ENCODE data around the gene PTPRA. TPM values are rescaled to one million over a fixed set of nuclear protein-coding genes. Genes with fewer than 3 reads are reported as not detected.

The PTPRA gene
- total RNA-seq, 1 experiment from 2014 or later: 29.3 TPM

DNA sequence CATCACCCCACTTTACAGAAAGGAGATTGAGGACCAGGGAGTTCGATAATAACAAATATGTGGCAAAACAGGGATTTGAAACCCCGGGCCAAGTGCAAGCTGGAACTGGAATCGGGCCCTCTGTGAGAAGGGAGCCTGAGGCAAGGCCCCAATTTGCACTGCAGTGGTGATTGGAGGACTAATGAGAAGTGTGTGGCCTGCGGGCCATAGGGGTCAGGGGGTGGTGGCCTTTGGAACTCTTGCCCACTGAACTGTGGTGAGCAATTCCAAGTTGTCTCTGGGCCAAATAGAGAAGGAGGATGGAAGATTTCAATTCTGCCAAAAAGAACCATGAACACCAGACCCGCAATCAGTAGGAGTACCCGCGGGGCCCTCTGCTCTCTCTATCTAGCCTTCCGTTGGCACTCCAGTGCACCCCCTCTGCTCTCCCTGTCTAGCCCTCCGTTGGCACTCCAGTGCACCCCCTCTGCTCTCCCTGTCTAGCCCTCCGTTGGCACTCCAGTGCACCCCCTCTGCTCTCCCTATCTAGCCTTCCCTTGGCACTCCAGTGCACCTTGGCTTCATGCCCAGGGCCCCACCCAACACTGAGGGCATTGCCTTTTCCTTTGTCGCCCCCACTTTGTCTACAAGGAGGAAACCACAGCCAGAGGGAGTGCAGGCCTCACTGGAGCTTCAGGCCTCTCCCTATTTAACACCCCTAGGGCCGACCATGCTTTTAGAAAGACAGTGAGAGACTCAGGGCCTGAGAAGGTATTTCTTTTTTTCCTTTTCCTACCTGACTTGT is 6.0 kb upstream of the PTPRA start:
- Mint-ChIP-seq H3K36me3 (ENCODE audit: insufficient read depth, unreplicated experiment) (peaks cover 14% of the 10 kb centered on the region), H3K27me3 (ENCODE audit: insufficient read depth, unreplicated experiment) (no peaks in the 10 kb centered on the region), H3K27ac (ENCODE audit: low read depth, unreplicated experiment) (no peak overlapping the region), H3K4me1 (ENCODE audit: insufficient read depth, unreplicated experiment) (peaks cover 21% of the 10 kb centered on the region), H3K9me3 (ENCODE audit: unreplicated experiment) (no peaks in the 10 kb centered on the region), H3K4me3 (ENCODE audit: unreplicated experiment) (no peak overlapping the region)
- TF ChIP-seq, protein P1, sequence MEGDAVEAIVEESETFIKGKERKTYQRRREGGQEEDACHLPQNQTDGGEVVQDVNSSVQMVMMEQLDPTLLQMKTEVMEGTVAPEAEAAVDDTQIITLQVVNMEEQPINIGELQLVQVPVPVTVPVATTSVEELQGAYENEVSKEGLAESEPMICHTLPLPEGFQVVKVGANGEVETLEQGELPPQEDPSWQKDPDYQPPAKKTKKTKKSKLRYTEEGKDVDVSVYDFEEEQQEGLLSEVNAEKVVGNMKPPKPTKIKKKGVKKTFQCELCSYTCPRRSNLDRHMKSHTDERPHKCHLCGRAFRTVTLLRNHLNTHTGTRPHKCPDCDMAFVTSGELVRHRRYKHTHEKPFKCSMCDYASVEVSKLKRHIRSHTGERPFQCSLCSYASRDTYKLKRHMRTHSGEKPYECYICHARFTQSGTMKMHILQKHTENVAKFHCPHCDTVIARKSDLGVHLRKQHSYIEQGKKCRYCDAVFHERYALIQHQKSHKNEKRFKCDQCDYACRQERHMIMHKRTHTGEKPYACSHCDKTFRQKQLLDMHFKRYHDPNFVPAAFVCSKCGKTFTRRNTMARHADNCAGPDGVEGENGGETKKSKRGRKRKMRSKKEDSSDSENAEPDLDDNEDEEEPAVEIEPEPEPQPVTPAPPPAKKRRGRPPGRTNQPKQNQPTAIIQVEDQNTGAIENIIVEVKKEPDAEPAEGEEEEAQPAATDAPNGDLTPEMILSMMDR (IDR thresholded peaks at IDR 0.05; ENCODE audit: unreplicated experiment): no peak
- BruUV-seq (replicated peaks): no TSS peak
- CTCF ChIA-PET: interaction anchor here (1.1 kb wide), 1 partner anchor 16 kb away, joined by 3 read pairs; no protein-coding TSS in a partner anchor
- POLR2A ChIA-PET: interaction anchor here (0.5 to 0.6 kb wide), 2 partner anchors 137 to 355 kb away, joined by 3 to 4 read pairs; no protein-coding TSS in a partner anchor
- intact Hi-C loops (cut with micrococcal nuclease): no loop called here
- no peak for DNase-seq (ENCODE audit: unreplicated experiment)

DNA sequence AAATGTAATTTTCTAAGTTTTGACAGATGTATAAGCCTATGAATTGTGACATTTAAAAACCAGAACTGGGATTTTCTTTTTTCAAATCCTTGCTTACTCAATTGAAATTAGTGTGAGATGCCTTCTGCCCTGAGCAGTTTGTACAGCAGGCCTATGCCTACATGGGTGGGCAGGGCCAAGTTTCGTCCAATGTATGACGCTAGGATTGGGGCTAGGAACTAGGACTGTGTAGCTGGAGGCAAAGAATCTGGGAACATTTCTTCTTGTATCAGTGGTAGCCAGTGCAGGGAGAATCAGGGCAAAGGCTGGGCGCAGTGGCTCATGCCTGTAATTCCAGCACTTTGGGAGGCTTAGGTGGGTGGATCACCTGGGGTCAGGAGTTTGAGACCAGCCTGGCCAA is 3.9 kb upstream of the PTPRA start:
- no peak for DNase-seq (ENCODE audit: unreplicated experiment)
- H3K4me3 Mint-ChIP-seq (ENCODE audit: unreplicated experiment): no peak overlapping the region
- H3K9me3 Mint-ChIP-seq (ENCODE audit: unreplicated experiment): no peaks in the 10 kb centered on the region
- no peaks in the 10 kb centered on the region for H3K27me3 Mint-ChIP-seq (ENCODE audit: insufficient read depth, unreplicated experiment)
- ChIA-PET POLR2A (interaction anchor here (0.7 to 1.9 kb wide), 3 partner anchors 11 to 206 kb away, joined by 3 to 9 read pairs (median 4); partner anchors contain the start of genes PCED1A and VPS16), CTCF (no interaction called here)
- intact Hi-C loops (cut with micrococcal nuclease): no loop called here
- TF ChIP-seq, protein P1 (IDR thresholded peaks at IDR 0.05; ENCODE audit: unreplicated experiment): no peak
- H3K27ac Mint-ChIP-seq (ENCODE audit: low read depth, unreplicated experiment): no peak overlapping the region
- H3K4me1 Mint-ChIP-seq (ENCODE audit: insufficient read depth, unreplicated experiment): peaks cover 26% of the 10 kb centered on the region
- no TSS peak for BruUV-seq (replicated peaks)
- peaks cover 13% of the 10 kb centered on the region for H3K36me3 Mint-ChIP-seq (ENCODE audit: insufficient read depth, unreplicated experiment)

DNA sequence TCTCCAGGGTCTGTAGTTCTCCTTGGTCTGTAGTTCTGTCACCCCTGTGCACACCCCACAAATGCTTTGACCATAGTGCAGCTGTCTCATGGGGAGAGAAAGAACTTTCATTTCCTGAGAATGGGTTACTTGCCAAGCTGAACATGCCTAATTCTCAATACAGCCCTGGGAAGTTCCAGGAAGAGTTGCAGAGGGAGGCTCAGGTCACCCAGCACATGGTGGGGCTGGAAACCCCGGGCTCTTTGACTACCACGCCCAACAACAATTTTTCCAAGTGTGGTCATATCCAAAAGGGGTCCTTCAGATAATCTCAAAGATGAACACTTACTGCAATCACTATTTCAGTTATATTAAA is 2.2 kb upstream of the PTPRA start:
- Mint-ChIP-seq H3K4me3 (ENCODE audit: unreplicated experiment) (no peak overlapping the region), H3K27me3 (ENCODE audit: insufficient read depth, unreplicated experiment) (no peaks in the 10 kb centered on the region), H3K9me3 (ENCODE audit: unreplicated experiment) (no peaks in the 10 kb centered on the region), H3K36me3 (ENCODE audit: insufficient read depth, unreplicated experiment) (peaks cover 6% of the 10 kb centered on the region), H3K4me1 (ENCODE audit: insufficient read depth, unreplicated experiment) (peaks cover 42% of the 10 kb centered on the region), H3K27ac (ENCODE audit: low read depth, unreplicated experiment) (no peak overlapping the region)
- POLR2A ChIA-PET: interaction anchor here (0.7 to 1.9 kb wide), 4 partner anchors 8 to 35 kb away, joined by 3 to 9 read pairs (median 3); partner anchors contain the start of genes PCED1A and VPS16
- CTCF ChIA-PET: interaction anchor here (0.6 to 1.4 kb wide), 4 partner anchors 8 to 133 kb away, joined by 3 to 5 read pairs (median 4); no protein-coding TSS in a partner anchor
- TF ChIP-seq, protein P1 (IDR thresholded peaks at IDR 0.05; ENCODE audit: unreplicated experiment): no peak
- BruUV-seq (replicated peaks): no TSS peak
- intact Hi-C loops (cut with micrococcal nuclease): no loop called here
- no peak for DNase-seq (ENCODE audit: unreplicated experiment)

DNA sequence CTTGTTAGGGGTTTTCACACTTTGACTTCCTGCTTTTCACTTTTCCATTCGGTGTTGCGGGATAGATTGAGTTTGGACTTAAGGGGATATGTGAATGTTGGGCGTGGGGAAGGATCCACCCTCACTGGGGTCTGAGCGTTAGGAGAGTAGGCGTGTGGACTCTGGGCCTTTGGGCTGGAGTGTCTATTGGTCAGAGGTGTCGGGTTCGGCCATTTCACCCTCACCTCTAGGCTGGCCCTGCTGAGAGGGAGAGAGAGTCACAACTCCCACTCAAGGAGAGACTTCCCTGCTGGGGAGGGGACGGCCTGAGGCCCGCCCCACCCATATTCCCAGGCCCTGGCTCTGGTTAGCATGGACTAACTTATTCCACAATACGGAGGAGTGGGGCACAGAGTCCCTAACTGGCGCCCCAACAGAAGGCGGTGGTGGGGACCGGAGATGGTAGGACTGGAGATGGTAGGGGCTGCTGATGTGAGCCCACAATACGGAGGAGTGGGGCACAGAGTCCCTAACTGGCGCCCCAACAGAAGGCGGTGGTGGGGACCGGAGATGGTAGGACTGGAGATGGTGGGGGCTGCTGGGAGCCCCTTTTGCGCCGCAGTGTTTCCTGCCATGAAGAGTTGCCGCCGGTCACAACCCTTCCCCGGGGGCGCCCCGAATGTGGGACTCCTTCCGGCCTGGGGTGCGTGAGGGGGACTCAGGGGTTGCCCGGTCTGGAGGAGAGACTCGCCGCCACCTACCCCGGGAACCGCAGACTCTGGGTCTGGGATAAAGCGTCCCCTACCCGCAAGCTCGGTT is 1.4 kb upstream of the PTPRA start:
- no peak for DNase-seq (ENCODE audit: unreplicated experiment)
- Mint-ChIP-seq H3K27me3 (ENCODE audit: insufficient read depth, unreplicated experiment) (no peaks in the 10 kb centered on the region), H3K4me3 (ENCODE audit: unreplicated experiment) (peak overlapping the region; percentile 91), H3K9me3 (ENCODE audit: unreplicated experiment) (no peaks in the 10 kb centered on the region), H3K27ac (ENCODE audit: low read depth, unreplicated experiment) (no peak overlapping the region), H3K4me1 (ENCODE audit: insufficient read depth, unreplicated experiment) (peaks cover 45% of the 10 kb centered on the region), H3K36me3 (ENCODE audit: insufficient read depth, unreplicated experiment) (peaks cover 5% of the 10 kb centered on the region)
- no TSS peak for BruUV-seq (replicated peaks)
- intact Hi-C loops (cut with micrococcal nuclease): no loop called here
- CTCF ChIA-PET: interaction anchor here (0.9 to 1.0 kb wide), 3 partner anchors 82 to 184 kb away, joined by 3 to 6 read pairs (median 5); no protein-coding TSS in a partner anchor
- POLR2A ChIA-PET: interaction anchor here (0.7 to 1.4 kb wide), 6 partner anchors 9 to 220 kb away, joined by 3 to 7 read pairs (median 4); partner anchors contain the start of gene NOP56
- TF ChIP-seq, protein P1 (IDR thresholded peaks at IDR 0.05; ENCODE audit: unreplicated experiment): no peak
